HG02763 (cell line): ENCODE results near the gene DHRS11.
"Not testable (repeated sequence)": the region's sequence is repeated elsewhere in the genome, so short reads cannot be mapped to it uniquely, and the experiment has no call there.

ENCODE experiments used
- ATAC-seq: cut with Tn5 transposase; IDR thresholded peaks from one replicate; pipeline ENCODE4 v1.9.1; 2021; ENCODE audit warnings: mild to moderate bottlenecking, moderate library complexity; ENCODE audit not compliant: unreplicated experiment

The DHRS11 gene

DNA sequence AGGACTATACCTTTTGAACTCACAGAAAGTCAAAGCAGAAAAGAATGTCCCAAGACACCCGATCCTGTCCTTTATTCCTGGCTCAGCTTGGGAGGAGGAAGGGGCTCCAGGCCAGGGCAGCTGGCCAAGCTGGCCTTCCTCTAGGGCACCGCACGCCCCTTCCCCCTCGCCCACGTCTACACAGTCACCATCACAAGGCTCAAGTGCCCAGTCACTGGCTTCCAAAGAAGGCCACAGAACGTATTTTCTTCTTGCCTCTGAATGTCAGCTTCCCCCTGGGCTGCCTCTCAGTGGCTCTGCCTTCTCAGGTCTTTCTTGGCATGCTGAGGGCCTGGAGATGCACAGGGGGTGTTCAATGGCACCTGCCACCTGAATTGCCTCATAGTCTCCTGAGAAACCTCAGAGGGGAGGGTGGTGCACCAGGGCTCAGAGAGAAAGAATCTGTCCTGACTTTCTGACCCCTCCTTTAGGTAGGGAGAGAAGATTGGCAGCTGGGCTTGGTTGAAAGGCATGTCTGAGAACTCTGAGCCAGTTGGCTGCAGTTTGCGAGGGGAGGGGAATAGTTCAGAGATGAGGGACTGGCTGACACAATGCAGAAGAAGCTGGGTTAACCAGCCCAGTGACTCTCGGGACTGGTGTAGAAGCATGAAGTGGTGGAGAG lies 2.1 kb downstream of the DHRS11 start:
- no peak for ATAC-seq

DNA sequence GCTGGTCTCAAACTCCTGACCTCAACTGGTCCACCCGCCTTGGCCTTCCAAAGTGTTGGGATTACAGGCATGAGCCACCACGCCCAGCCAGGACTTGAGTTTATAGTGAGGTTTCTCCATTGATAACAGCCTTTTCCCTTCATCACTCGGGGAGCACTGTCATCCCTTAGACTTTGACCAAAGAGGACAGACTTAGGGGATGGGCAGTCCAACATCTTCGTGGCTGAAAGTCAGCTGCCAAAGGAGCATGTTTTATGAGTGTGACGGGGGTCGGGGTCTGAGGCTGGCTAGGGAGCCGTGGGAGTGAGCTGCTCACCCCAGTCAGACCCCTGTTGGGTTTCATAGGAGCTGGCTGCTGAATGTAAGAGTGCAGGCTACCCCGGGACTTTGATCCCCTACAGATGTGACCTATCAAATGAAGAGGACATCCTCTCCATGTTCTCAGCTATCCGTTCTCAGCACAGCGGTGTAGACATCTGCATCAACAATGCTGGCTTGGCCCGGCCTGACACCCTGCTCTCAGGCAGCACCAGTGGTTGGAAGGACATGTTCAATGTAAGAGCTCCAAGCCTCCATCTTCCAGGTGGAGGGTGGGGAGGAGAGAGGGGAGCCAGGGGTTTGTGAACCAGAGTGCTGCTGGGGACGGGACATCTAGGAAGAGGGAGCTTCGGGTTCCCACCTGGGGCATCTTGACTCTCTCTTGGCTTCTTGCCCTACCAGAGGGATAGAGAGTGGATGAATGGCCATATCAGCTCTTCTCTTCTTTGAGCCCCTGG lies 3.1 kb downstream of the DHRS11 start:
- no peak for ATAC-seq

DNA sequence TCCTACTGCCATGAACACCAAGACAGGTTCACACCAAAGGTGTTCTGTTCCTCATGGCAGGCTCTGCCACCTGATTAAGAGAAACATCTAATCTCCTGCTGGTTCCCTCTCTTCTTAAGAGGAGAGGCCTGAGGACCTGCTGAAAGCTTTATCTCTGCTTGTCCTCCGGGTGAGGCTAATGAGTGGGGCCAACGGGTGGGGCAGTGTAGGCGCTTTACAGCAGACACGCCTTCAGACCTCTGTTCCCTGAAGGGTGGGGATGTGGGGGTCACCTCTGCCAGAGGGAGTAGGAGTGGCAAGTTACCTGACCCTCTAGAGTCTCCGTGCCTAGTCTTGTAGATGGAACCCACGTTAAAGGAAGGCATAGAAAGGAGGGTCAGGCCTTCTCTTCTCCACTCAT lies 5.5 kb downstream of the DHRS11 start:
- ATAC-seq, result no peak

DNA sequence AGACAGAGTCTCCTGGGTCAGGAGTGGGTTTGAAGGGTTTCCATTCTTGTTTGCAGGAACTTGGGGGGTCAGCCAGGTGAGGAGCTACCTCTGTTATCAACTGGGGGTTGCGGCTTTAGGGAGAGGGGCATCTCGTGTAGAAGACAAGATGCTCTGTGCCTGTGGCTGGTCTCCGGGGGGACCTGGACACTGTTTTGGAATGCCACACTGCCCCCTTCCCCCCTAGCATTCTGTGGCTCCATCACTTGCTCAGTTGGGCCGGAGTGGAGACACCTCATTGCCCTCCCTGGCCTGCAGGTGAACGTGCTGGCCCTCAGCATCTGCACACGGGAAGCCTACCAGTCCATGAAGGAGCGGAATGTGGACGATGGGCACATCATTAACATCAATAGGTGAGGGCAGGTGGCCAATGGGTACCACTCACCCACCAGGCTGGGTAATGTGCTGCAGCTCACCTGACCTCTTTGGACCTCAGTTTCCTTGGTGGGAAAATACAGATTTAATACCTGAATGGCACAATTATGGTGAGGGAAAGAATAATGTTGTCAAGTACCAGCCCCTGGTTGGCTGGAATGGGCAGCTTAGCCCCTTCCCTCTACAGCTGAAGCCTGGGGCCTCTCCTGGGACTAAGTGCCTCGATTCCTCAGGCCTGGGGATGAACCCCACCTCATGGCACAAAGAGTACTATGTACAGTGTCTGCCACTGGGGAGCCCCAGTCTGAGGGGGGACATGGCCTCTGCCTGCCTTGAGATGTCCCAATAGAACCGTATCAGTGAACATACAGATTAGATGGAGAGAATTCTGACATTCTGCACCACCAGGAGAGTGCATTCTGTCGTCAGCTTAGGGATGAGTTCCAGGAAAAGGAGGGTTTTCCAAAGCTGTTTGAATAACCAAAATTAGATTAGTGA lies 6.4 kb downstream of the DHRS11 start:
- ATAC-seq, result no peak

DNA sequence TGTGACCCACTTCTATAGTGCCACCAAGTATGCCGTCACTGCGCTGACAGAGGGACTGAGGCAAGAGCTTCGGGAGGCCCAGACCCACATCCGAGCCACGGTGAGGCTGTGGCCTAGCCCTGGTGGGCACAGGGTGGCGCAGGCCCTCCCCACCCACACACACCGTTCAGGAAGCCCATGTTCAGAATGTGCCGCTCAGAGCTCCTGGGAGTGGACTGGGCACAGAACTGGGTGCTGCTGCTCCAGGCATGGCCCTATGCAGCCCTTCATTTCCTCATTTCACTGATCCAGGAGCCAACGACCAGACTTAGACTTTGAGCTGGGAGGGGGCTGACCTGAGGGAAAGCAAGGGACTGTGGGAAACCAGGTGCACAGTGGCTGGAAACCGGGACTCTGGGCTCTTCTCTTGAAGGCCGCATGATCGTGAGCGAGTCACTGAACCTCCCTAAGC lies 7.3 kb downstream of the DHRS11 start:
- ATAC-seq, result no peak

DNA sequence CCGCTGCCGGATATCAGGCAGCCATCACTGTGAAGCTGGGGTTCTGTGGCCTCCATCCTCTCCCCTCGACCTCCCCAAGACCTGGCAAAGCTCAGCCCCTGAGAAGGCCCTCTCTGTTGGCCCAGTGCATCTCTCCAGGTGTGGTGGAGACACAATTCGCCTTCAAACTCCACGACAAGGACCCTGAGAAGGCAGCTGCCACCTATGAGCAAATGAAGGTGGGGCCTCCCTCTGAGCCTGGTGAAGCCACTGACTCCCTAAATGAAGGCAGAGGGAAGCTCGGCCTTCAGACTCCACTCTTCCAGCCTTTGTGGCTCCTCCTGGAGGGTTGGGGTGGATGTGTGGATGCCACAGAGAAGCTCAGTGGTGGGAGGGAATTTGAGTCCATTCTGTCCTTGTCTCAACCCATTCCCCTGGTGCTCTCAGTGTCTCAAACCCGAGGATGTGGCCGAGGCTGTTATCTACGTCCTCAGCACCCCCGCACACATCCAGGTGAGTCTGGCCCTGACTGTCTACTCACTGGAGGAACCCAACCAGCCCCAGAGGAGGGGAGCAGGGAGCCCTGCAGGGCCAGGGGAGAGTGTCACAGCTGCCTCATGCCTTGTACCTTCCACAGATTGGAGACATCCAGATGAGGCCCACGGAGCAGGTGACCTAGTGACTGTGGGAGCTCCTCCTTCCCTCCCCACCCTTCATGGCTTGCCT lies 8.0 kb downstream of the DHRS11 start:
- ATAC-seq, result no peak

DNA sequence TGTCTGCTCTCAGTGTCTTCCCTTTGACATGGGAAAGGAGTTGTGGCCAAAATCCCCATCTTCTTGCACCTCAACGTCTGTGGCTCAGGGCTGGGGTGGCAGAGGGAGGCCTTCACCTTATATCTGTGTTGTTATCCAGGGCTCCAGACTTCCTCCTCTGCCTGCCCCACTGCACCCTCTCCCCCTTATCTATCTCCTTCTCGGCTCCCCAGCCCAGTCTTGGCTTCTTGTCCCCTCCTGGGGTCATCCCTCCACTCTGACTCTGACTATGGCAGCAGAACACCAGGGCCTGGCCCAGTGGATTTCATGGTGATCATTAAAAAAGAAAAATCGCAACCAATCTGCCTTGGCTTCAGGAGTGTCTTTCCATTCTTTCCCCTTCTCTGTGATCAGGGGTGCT lies 8.8 kb downstream of the DHRS11 start:
- no peak for ATAC-seq

DNA sequence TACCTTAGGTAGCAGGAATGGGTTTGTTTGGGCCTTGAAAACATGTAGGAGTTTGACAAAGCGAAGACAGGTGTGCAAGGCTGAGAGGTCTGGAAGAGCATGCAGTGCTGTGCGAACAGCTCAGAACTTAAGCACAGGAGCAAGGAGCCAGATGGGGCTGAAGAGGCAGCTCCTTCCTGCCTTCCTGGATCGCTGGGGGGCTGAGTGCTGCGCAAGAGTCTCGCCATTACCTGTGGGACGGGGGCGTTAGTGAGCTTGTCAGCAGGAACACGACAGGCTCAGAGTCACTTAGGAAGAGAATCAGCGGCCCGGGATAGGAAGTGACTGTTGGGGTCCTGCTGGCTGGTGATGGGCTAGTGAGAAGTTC lies 9.2 kb downstream of the DHRS11 start:
- no peak for ATAC-seq

DNA sequence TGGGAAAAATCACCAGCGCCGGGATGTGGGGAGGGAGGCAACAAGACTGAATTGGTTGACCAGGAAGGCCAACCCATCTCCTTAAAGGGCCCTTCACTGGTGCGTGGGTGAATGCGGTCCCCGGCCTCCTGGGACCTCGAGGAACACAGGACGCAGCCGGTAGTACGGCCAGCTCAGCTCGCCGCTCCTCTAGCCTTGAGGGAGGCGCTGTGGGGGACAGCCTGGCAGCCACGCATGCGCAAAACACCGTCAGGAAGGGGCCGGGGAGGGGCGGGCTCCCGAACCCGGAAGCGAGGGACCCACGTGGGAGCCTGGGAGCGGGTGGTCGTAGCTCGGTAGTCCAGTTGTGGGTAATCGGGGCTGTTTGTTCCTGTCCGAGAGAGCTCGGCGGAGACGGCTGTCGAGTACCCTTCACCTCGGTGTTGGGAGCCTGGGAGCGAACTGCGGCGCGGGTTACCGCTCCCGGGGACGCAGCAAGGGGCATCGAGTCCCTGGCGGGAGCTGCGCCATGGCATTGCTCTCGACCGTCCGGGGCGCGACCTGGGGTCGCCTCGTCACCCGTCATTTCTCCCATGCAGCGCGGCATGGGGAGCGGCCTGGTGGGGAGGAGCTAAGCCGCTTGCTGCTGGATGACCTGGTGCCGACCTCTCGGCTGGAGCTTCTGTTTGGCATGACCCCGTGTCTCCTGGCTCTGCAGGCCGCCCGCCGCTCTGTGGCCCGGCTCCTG lies 9.8 kb downstream of the DHRS11 start, which contains the start of gene MRM1:
Gene MRM1, plus strand, starts transcription at position 281 of the 727 bp plus-strand sequence. Its CDS starts 228 bp downstream, at position 509.
- peak; percentile 84 for ATAC-seq

DNA sequence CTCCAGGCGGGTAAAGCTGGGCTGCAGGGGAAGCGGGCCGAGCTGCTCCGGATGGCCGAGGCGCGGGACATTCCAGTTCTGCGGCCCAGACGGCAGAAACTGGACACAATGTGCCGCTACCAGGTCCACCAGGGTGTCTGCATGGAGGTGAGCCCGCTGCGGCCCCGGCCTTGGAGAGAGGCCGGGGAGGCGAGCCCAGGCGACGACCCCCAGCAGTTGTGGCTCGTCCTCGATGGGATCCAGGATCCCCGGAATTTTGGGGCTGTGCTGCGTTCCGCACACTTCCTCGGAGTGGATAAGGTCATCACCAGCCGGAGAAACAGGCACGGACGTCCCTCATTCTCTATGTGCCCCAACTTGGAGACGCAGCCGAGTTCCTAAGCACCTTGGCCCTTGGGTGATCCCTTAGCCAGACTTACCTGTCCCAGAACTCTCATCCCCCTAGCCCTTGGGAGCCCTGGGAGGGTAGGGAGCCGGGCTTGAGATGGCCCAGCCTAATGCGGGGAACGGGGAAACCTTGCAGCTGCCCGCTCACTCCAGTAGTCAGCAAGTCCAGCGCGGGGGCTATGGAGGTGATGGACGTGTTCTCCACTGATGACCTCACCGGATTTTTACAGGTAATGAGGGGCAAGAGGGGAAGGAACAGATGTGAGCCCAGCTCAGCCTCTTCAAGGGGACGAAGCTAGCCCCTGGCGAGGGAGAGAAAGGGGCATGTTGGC lies 10.5 kb downstream of the DHRS11 start:
- no peak for ATAC-seq

DNA sequence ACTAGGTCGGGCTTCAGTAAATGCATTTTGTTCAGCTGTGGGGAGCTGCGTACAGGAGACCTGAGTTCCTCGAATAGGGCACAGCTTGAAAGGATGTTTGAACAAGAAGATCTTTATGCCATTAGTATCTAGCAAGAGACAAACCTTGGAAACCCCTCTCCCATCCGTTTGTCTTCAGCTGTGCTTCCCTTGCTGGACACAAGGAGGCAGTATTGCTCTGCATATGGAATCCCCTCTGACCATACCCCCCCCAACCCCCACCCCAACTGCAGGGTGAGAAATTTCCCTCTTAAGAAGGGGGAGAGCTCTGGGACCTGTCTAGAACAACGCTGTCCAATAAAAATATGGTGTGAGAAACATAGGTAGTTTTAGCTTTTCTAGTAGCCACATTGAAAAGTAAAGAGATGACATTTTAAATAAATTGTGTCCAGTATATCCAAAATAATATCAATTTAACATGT lies 11.3 kb downstream of the DHRS11 start:
- ATAC-seq, result no peak

DNA sequence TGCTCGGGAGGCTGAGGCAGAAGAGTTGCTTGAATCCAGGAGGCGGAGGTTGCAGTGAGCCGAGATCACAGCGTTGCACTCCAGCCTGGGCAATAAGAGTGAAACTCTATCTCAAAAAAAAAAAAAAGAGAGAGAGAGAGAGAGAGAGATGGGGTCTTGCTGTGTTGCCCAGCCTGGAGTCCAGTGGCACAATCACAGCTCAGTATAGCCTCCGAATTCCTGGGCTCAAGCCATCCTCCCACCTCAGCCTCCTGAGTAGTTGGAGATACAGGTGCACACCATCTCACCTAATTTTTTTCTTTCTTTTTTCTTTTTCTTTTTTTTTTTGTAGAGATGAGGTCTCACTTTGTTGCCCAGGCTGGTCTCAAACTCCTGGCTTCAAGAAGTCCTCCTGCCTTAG lies 13.3 kb downstream of the DHRS11 start:
- not testable (repeated sequence) for ATAC-seq

DNA sequence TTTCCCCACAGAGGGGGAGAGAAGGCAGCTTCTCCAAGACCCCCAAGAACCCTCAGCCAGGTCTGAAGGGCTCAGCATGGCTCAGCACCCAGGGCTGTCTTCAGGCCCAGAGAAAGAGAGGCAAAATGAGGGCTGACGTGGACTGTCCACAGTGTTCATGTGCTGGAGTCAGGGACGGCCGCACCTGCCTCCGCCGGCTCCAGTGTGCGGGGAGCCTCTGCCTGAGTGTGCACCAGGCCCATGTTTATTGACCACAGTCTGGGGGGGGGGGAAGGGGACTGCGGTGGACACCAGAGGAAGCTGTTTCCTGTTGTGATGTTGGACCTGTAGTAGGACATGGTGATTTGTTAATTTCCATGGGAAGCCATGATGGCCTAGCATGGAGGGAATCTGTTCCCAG lies 16.6 kb downstream of the DHRS11 start:
- ATAC-seq, result no peak

DNA sequence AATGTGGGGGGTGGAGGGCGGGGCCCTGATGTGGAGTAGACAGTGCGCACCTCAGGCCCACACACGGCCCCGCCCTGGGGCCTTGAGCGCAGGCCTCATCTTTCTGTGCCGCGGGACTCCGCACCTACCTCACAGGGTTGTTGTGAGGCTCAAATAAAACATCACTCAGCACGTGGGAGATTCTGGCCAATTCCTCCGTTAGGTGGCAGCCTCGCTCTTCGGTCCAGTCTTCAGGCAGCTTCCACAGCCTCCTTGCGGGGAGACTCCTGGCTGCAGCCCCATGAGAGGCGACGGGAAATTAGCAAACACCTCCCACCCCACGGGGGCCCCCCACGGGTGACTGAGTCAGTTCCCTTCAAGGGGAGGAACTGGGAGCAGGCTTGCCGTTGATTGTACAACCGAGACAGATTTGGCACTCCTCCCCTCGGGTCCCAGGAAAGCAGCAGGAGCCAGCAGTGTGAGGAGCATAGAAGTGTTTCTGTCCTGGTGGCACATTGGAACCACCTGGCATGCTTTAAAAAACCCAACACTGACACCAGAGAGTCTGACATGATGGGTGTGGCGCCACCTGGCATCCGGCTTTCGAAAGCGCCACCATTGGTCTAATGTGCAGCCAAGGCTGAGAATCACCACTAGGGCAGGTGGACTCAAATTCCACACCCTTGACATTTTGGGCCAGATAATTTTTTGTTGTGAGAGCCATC lies 17.3 kb downstream of the DHRS11 start:
- no peak for ATAC-seq

DNA sequence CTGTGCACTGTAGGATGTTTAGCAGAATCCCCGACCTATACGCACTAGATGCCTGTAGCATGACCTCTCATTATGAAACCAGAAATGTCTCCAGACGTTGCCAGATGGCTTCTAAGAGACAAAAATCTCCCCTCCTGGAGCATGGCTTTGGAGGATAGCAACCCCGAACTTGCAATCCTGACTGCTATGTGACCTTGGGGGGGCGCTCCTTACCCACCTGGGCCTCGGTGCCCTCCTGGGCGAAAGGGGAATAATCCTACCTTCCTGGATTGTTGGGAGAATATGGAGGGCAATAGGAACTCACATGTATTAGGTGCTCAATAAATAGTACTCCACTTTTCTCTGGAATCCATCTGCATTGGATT lies 17.8 kb downstream of the DHRS11 start:
- ATAC-seq, result no peak

DNA sequence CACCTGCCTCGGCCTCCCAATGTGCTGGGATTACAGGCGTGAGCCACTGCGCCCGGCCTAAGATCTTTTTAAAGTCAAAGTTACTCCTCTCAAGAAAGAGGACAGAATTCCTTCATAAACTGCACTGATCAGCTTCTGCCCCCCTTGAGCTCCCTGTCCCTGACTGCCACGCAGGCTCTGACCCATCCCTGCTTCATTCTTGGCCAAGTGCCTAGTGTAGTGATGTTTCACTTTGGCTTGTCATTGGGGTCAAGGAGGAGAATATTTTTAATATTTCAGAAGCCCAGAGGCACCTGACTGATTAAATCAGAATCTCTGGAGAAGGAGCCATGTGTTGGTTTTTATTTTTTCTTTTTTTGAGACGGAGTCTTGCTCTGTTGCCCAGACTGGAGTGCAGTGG lies 18.8 kb downstream of the DHRS11 start:
- no peak for ATAC-seq

DNA sequence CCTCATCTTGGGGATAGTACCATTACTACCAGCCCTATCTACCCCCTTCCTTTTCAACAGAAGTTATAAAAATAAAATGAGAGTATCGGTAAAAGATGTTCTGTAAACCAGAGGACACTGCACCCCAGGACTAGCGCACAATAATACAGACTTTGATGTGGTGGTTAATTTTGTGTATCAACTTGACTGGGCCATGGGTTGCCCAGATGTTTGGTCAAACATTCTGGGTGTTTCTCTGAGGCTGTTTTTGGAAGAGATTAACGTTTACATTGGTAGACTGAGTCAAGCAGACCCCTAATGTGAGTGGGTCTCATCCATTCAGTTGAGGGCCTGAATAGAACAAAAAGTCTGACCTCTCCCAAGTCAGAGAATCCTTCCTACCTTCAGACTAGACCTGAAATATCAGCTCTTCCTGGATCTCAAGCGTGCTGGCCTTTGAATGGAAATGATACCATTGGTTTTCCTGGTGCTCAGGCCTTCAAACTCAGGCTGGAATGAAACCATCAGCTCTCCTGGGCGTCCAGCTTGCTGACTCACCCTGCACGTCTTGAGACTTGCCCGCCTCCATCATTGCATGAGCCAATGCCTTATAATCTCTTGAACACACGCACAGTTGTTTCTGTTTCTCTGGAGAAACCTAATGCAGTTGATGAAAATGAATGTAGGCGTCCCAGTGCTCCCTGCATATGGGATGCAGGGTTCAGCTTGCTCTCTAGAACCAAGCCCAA lies 19.8 kb downstream of the DHRS11 start:
- no peak for ATAC-seq

DNA sequence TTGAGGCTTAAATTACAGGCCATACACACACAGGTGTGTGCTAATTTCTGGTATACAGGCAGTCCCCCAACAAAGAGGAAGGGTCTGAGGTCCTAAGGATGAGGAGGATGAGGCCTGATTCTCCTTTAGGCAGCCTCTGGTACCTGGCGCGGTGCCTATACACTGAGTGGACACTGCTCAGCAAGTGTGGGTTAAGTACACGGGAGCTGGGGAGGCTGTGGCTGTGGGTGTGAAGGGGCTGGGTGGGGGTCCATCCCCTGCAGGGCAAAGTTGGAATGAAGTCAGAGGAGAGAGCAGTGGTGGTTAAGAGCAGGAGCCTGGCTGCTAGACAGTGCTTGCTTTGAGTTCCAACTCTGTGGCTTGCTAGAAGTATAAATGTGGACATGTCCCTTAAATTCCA lies 20.6 kb downstream of the DHRS11 start:
- ATAC-seq, result no peak
